ENCODE results near the gene NACC2. TPM values are rescaled to one million over a fixed set of nuclear protein-coding genes. Genes with fewer than 3 reads are reported as not detected.
A peak's percentile ranks its signal among the peaks of the same experiment; 100 is the strongest.

Gene NACC2
- total and polyA plus RNA-seq, 2 donors (not counting 1 experiment from before 2014, with no cell fraction given), result 0.34 to 1.9 TPM

DNA sequence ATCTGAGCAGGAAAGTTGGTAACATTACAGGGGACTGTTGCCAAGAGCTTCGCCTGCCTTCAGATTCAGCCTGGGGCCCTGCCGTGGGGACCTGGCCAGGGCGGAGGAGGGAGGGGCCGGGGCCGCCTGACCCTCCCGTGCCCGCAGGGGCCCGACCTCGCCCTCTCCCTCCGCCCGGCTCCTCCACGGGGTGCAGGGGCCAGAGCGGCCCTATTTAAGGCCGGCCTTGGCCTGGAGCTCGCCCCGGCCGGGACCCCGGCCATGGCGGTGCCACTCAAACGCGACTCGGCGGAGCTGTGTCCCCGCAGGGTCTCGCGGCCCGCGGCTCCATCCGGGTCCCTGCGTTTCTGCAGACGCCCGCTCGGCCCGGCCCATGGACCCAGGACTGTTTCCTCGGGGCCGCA, 22.8 kb upstream of the NACC2 start:
- H3K4me1 ChIP-seq (ENCODE audit: control insufficient read depth in 2 of 2, insufficient read depth in 2 of 2, low read length in 2 of 2), result peaks cover 15 to 27% of the 10 kb centered on the region in 2 donors
- H3K9ac ChIP-seq (ENCODE audit: low read length), result peak overlapping the region; percentile 88
- DNase-seq (no peak), ATAC-seq (ENCODE audit: low read depth) (no peak)
- no peaks in the 10 kb centered on the region for H3K9me3 ChIP-seq (ENCODE audit: control extremely low read depth in 1 of 3, control insufficient read depth in 2 of 3, insufficient read depth in 1 of 3, low read length in 2 of 3)
- no peaks in the 10 kb centered on the region for H3K27me3 ChIP-seq (replicated peaks in 1 of 4; ENCODE audit: control extremely low read depth in 1 of 4, control insufficient read depth in 3 of 4, insufficient read depth in 4 of 4, low read length in 3 of 4)
- H3K4me3 Mint-ChIP-seq, result peak overlapping the region; percentile 82
- H3K27ac ChIP-seq (ENCODE audit: low read length in 2 of 2), result peak overlapping the region; percentile 29 to 94
- no peaks in the 10 kb centered on the region for H3K27me3 Mint-ChIP-seq
- peak overlapping the region; percentile 87 for H2AFZ ChIP-seq (ENCODE audit: insufficient read depth, low read depth, low read length, poor library complexity, severe bottlenecking)
- no peaks in the 10 kb centered on the region for H3K9me3 Mint-ChIP-seq (ENCODE audit: insufficient read depth)
- peaks cover 13% of the 10 kb centered on the region for H4K20me1 ChIP-seq (ENCODE audit: control insufficient read depth, insufficient read depth, low read length, poor library complexity, severe bottlenecking)
- H3K79me2 ChIP-seq (ENCODE audit: control insufficient read depth, insufficient read depth, low read length), result peaks cover 24% of the 10 kb centered on the region
- ChIA-PET CTCF (interaction anchor here (0.9 to 1.5 kb wide), 5 partner anchors 9 to 157 kb away, joined by 3 to 5 read pairs (median 4); partner anchors contain the start of gene UBAC1), POLR2A (interaction anchor here (0.8 to 2.0 kb wide), 3 partner anchors 9 to 156 kb away, joined by 3 to 15 read pairs (median 8); partner anchors contain the start of gene UBAC1)
- H3K4me1 Mint-ChIP-seq, result peaks cover 13% of the 10 kb centered on the region
- H3K27ac Mint-ChIP-seq, result peak overlapping the region; percentile 83
- peak overlapping the region; percentile 92 for H3K4me2 ChIP-seq (replicated peaks; ENCODE audit: low read depth, low read length, poor library complexity, severe bottlenecking)
- WGBS (ENCODE audit: insufficient coverage), result under 1% methylated on average over 36 of the region's 36 CpGs
- intact Hi-C loops (cut with micrococcal nuclease), result loop anchor here (1.0 to 2.0 kb wide), 5 partner anchors 9 to 245 kb away; partner anchors contain the start of genes DNLZ, QSOX2 and UBAC1
- TF ChIP-seq, protein P1, sequence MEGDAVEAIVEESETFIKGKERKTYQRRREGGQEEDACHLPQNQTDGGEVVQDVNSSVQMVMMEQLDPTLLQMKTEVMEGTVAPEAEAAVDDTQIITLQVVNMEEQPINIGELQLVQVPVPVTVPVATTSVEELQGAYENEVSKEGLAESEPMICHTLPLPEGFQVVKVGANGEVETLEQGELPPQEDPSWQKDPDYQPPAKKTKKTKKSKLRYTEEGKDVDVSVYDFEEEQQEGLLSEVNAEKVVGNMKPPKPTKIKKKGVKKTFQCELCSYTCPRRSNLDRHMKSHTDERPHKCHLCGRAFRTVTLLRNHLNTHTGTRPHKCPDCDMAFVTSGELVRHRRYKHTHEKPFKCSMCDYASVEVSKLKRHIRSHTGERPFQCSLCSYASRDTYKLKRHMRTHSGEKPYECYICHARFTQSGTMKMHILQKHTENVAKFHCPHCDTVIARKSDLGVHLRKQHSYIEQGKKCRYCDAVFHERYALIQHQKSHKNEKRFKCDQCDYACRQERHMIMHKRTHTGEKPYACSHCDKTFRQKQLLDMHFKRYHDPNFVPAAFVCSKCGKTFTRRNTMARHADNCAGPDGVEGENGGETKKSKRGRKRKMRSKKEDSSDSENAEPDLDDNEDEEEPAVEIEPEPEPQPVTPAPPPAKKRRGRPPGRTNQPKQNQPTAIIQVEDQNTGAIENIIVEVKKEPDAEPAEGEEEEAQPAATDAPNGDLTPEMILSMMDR (IDR thresholded peaks at IDR 0.05), result no peak
- no peak for TF ChIP-seq EZH2 (IDR thresholded peaks at IDR 0.05; ENCODE audit: borderline replicate concordance, insufficient read depth, low read depth, low read length, poor library complexity, severe bottlenecking)
- H3K4me3 ChIP-seq (ENCODE audit: control extremely low read depth in 1 of 5, extremely low read depth in 1 of 5, insufficient read depth in 1 of 5, low read depth in 2 of 5, low read length in 4 of 5), result peak overlapping the region; percentile 32 to 76 (median 64)
- H3K36me3 ChIP-seq (replicated peaks in 1 of 2; ENCODE audit: control extremely low read depth in 1 of 2, control insufficient read depth in 1 of 2, extremely low read depth in 1 of 2, insufficient read depth in 2 of 2, low read length in 1 of 2), result peaks cover 0 to 13% of the 10 kb centered on the region in 2 experiments

DNA sequence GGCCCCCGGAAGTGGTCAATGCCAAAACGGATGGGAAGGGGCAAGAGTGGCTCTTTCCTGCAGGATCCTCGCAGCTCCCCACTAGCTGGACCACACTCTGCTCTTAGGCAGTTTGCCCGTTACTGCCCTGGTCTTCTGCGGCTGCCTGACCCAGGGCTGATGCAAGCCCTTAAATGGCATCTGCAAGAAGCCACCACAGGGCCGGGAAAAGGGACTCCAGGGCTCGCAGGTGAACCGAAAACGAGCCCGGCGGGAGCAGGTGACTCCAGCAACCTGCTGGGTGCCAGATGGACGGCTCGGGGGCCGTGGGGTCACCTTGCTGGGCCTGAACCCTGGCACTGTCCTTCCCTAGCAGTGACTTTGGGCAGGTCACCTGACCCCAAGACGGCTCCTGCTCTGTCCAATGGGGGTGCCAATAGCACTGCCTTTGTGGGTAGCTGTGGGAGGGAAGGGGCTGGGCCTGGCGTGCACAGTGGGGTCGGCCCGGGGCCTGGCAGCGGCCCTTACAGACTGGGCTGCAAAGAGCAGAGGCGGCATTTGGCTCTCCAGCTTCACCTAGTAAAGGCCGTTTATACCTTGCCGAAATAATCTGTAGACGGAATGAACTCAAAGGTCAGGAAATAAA, 22.3 kb upstream of the NACC2 start:
- H3K9me3 ChIP-seq (ENCODE audit: control extremely low read depth in 1 of 3, control insufficient read depth in 2 of 3, insufficient read depth in 1 of 3, low read length in 2 of 3), result no peaks in the 10 kb centered on the region
- H3K79me2 ChIP-seq (ENCODE audit: control insufficient read depth, insufficient read depth, low read length), result peaks cover 24% of the 10 kb centered on the region
- WGBS (ENCODE audit: insufficient coverage), result 52% methylated on average over 23 of the region's 23 CpGs
- Mint-ChIP-seq H3K27ac (peak overlapping the region; percentile 83), H3K9me3 (ENCODE audit: insufficient read depth) (no peaks in the 10 kb centered on the region), H3K4me1 (peaks cover 11% of the 10 kb centered on the region), H3K4me3 (peak overlapping the region; percentile 82), H3K27me3 (no peaks in the 10 kb centered on the region)
- CTCF ChIA-PET, result interaction anchor here (0.9 to 1.5 kb wide), 4 partner anchors 8 to 150 kb away, joined by 3 to 5 read pairs (median 4); no protein-coding TSS in a partner anchor
- peak overlapping the region; percentile 92 for H3K4me2 ChIP-seq (replicated peaks; ENCODE audit: low read depth, low read length, poor library complexity, severe bottlenecking)
- H2AFZ ChIP-seq (ENCODE audit: insufficient read depth, low read depth, low read length, poor library complexity, severe bottlenecking), result peak overlapping the region; percentile 87
- peak overlapping the region; percentile 32 to 76 (median 64) for H3K4me3 ChIP-seq (ENCODE audit: control extremely low read depth in 1 of 5, extremely low read depth in 1 of 5, insufficient read depth in 1 of 5, low read depth in 2 of 5, low read length in 4 of 5)
- H3K9ac ChIP-seq (ENCODE audit: low read length), result peak overlapping the region; percentile 88
- peak; percentile 44 for DNase-seq
- intact Hi-C loops (cut with micrococcal nuclease), result no loop called here
- TF ChIP-seq EZH2 (IDR thresholded peaks at IDR 0.05; ENCODE audit: borderline replicate concordance, insufficient read depth, low read depth, low read length, poor library complexity, severe bottlenecking), result no peak
- TF ChIP-seq, protein P1 (IDR thresholded peaks at IDR 0.05), result no peak
- peaks cover 0 to 13% of the 10 kb centered on the region in 2 experiments for H3K36me3 ChIP-seq (replicated peaks in 1 of 2; ENCODE audit: control extremely low read depth in 1 of 2, control insufficient read depth in 1 of 2, extremely low read depth in 1 of 2, insufficient read depth in 2 of 2, low read length in 1 of 2)
- H4K20me1 ChIP-seq (ENCODE audit: control insufficient read depth, insufficient read depth, low read length, poor library complexity, severe bottlenecking), result peaks cover 13% of the 10 kb centered on the region
- H3K27ac ChIP-seq (ENCODE audit: low read length in 2 of 2), result peak overlapping the region; percentile 29 to 94
- ATAC-seq (ENCODE audit: low read depth), result no peak
- H3K4me1 ChIP-seq (ENCODE audit: control insufficient read depth in 2 of 2, insufficient read depth in 2 of 2, low read length in 2 of 2), result peaks cover 15 to 22% of the 10 kb centered on the region in 2 donors
- POLR2A ChIA-PET, result interaction anchor here (0.8 to 2.0 kb wide), 3 partner anchors 9 to 156 kb away, joined by 3 to 15 read pairs (median 8); partner anchors contain the start of gene UBAC1
- no peaks in the 10 kb centered on the region for H3K27me3 ChIP-seq (replicated peaks in 1 of 4; ENCODE audit: control extremely low read depth in 1 of 4, control insufficient read depth in 3 of 4, insufficient read depth in 4 of 4, low read length in 3 of 4)
